GM21825 (cell line): Measurements from ENCODE around the gene FN1.
"Not testable (repeated sequence)": the region's sequence is repeated elsewhere in the genome, so short reads cannot be mapped to it uniquely, and the experiment has no call there.

ENCODE experiments used
- ATAC-seq: cut with Tn5 transposase; IDR thresholded peaks from one replicate; pipeline ENCODE4 v1.9.1; 2021; ENCODE audit warnings: mild to moderate bottlenecking, moderate library complexity; ENCODE audit not compliant: unreplicated experiment

FN1 gene

DNA sequence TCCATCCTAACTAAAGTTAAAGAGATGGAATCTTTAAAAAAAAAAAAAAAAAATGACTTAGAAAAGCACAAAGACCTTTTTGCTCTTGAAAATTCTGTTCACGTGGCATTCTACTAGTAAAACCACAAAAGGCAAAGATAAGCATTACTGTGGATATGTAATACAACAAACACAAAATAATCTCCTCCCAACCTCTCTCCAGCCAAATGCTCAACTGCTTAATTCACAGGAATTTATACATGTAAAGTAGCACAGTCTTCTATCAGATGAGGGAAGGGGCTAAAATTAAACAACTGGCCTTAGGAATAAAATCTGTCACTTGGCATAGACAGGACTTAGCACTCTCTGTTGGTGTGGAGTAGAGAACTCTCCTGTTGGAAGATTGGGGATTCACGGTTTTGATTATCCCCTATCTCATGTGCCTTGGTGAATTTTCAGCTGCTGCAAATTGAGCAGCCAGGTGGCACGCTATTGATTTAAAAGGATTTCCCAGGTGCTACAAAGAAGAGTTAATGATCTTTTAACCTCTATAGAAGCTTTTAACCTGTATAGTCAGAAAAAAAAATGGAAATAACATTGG, 66.6 kb downstream of the FN1 start:
- no peak for ATAC-seq

DNA sequence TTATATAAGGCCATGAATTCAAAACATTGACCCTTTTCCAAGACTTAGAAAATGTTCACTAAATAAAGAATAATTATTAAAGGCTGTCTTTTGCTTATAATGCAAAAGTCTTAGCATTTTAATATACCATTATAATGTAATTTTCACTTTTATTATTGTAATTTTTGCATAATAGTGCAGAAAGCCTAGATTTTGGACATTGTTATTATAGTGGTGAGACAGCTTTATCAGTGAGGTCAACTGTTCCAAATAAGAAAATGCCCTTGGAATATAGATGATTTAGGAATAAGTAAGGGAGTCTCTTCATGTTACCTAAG, 67.4 kb downstream of the FN1 start:
- ATAC-seq: no peak

DNA sequence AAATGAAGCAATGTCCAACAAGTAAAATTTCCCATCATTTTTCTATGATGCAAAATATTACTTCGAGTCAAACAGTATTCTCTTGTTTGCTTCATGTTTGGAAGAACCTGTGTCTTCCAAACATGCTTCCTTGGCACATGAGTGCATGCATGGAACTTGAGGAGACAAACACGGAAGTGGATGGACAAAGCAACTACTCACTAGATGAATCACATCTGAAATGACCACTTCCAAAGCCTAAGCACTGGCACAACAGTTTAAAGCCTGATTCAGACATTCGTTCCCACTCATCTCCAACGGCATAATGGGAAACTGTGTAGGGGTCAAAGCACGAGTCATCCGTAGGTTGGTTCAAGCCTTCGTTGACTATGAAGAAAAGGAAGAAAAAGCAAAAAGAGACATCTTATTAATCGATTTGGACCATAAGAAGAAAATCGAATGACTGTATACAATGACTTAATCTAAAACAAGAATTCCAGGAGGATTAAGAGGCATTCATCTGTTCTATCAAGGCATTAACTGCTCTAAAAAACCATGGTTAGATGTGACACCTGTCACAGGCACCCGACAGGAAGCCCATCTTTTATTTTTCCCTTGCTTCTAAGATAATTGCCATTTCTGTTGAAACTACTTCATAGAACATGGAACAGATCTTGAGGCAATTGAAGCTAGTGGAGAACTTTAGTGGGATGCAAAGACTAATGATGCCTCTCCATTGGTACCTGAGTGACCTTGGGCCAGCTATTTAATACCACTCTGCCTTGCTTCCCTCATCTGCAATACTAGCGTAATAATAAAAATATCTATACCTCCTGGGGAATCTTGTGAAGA, 68.0 kb downstream of the FN1 start:
- ATAC-seq: no peak

DNA sequence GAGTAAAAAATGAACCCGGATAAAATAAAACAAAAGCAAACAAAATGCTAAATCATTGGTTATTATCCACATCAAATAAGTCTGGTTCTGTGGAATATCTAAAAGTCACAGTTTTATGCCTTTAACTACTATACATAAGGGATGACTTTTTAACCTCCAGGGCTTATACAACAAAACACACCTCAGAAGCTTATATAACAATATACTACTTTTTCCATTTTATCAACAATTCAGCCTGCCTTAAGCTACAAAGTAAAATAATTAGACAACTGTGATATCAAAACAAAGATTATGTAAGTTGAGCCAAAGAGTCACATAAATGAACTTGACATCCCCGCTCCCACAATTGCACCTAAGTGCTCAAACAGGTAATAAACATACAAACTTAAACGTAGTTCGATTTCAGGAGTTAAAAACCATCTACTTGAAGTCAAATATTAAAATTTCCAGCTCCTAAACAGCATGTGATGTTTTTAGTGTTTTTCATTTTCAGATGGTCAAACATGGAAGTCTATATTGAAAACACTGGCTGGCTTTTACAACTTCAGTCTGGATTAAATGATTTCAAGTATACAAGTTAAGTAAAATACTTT, 69.3 kb downstream of the FN1 start:
- ATAC-seq: no peak

DNA sequence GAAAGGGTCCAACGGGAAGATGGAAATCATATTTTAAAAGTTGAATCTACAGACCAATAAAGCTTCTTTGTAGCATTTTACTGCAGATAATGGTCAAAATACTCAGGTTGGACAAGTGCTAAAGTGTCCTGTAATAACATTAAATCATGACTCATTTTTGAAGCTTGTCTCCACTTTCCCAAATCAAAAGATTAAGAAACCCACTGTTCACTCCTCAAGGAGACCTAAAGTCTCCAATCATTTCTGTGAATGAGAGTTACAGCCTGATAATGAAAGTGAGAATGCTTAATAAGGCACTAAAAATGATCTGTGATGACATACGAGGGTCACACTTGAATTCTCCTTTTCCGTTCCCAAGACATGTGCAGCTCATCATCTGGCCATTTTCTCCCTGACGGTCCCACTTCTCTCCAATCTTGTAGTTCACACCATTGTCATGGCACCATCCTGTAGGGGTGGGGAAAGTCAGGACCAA, 70.6 kb downstream of the FN1 start:
- no peak for ATAC-seq

DNA sequence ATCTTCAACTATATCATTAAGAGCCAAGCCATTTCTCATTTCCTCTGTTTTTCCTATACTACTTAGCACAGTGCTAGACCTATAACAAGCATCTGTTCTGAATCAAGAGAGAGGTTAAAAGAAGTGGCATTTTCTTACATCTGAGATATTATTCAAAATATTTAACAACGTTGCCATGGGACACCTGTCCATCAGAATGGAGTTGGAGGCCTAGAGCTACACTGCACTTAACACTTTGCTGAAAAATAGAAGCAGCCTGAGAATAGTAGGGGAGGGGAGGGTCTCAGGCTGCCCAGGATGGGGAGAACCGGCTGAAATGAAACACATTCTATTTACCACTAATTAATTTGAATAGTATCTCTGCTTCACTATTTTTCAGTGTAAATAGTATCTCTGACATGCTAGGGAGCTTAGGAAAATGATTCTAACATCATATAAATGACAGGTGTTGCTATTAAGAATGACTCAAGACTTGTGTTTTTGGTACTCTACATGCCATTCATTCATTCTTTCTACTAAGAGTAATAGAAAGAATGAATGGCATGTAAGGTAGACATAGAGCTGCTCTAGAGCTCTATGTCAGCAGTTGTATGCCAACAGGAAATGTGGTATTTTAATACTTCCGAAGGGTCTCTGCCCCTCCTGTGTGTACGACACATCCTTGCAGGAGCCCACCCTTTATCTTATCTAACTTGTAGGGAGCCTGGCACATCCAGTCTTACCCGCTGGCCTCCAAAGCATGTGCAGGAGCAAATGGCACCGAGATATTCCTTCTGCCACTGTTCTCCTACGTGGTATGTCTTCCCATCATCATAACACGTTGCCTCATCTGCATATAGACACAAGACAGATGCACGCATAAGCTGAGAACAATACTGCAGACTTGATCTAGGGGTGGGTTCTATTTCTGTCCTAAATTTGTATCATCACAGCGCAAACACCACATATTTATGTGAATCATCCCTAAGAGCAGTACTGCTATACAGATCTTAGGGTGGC, 71.4 kb downstream of the FN1 start:
- no peak for ATAC-seq

DNA sequence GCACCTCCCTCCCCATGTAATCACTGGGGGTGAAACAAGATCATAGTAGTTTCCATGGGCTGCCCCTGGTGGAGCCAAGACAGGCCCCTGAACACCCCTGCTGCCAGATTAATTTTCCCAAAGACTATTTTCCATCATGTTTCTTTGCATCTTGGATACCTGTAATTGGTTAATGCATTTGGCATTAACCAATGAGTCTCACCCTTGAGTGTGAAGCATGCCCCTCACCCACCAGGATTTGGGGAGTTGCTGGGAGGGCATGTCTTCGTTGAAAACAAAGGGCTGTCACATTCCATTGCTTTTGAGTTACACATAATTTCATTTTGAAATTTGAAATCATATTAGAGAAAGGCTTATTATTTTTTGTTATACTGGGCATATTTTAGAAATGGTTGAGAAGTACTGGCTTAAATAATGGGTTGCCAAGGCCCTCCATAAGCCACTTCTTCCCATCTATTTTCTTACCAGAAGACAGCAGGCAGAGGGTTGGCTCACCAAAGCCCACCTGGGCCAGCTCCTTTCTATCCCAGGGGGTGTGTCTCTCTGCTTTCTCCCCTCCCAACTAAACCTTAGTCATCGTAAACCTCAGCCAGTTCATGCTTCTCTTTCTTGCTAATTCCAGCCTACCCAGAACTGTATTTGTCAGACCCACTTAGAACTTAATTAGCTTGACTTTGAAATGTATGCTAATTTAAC, 72.3 kb downstream of the FN1 start:
- ATAC-seq: no peak

DNA sequence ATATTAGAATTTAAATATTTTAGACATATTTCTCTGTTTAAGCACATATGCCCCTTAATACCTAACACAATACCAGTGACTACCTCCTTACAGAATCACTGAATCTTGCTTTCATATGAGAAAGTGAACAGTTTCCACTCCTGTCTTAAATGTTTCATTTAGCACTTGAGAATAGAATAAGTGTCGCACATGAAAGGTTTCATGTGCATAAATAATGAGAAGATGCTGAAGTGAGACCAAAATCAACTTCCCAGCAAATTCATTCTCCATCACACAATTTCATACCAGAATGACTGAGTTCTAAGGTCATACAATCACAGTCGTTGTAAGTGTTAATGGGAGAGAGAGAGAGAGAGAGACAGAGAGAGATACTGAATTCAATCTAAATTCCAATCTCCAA, 72.8 kb downstream of the FN1 start:
- no peak for ATAC-seq

DNA sequence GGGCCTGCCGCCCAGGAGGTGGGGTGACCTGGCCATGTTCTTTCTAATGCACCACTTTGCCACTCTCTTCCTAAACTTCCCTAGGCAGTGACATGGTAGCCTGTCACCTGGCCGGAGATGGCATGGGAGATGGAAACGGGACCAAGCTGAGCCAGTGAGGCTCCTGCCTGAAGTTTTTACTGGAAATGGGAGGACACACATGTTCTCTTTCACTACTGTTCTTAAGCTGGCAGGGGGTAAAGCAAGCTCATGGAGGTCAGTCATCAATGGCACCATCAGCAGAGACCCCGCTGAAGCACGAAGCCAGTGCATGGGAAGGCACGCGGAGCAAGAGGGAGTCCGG, 73.3 kb downstream of the FN1 start:
- ATAC-seq: no peak

DNA sequence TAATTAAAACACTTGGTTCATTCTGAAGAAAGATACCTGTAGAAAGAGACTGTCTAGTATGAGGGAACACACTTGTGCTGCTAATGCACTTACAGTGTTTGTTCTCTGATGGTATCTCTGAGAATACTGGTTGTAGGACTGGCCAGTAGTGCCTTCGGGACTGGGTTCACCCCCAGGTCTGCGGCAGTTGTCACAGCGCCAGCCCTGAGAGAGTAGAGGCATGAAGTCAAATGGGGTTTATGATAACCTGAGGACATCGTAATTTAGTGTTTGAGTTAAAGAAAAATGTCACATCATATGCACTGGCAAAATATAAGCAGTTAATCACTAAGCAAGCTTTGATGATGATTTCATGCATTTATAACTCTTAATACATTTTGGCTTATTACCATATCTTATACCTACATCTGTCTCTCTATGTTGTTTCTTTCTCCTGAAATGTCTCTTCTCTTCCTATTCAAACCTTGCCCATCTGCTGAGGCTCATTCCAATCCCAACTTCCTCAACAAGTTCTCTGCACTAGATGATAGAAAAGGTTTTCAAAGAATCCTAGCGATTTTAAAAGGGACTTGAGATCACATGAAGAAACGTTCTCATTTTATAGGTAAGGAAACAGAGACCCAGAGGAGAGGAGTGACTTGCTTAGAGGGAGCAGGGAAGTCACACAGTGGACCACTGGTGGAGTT, 73.8 kb downstream of the FN1 start:
- no peak for ATAC-seq

DNA sequence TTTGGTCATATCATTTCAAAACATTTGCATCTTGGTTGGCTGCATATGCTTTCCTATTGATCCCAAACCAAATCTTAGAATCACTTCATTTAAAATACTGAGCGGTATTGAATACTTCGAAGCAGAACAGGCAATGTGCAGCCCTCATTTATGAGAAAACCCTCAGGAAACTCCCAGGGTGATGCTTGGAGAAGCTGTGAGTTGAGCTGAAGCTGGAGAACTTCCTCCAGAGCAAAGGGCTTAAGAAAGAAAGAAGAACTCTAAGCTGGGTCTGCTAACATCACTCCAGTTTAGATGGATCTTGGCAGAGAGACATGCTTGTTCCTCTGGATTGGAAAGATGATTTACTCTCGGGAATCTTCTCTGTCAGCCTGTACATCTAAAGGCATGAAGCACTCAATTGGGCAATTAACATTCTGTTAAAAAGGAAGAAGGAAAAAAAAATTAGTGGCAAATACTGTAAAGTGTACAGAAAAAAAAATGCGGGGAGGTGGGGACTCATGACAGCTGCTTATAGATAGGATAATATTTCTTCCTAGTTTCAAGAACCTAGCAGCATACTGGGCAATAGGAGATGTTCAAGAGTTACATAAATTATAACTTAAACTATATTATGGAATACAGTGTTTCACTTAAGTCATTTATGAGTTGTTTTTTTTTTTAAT, 74.5 kb downstream of the FN1 start:
- no peak for ATAC-seq

DNA sequence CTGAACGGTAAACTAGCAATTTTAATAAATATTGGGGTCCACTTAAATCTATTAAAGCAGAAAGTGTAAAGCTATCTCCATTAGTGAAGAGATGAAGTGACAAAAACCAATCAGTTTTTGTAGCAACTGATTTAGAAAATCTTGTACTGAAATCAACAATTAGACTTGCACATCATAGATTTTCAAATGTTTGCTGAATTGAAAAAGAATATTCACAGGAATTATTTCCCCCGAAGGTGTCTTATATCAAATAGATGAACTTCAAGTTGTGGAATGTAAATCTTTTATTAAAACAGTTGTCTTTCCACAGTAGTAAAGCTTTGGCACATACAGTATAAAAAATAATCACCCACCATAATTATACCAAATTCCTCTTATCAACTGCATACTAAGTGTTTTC, 75.3 kb downstream of the FN1 start:
- no peak for ATAC-seq

DNA sequence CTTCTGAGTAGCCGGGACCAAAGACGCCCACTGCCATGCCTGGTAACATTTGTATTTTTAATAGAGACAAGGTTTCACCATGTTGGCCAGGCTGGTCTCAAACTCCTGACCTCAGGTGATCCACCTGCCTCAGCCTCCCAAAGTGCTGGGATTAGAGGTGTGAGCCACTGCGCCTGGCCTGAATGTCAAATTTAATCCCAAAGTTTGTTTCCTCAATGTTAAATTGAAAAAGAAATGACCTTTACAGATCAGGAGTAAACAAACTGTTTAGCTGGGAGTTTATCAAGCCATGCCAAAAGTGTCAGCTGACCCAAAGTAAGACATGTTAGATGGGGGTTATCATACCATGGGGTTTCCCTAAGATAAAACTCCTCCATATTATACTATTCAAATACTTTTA, 75.8 kb downstream of the FN1 start:
- not testable (repeated sequence) for ATAC-seq

DNA sequence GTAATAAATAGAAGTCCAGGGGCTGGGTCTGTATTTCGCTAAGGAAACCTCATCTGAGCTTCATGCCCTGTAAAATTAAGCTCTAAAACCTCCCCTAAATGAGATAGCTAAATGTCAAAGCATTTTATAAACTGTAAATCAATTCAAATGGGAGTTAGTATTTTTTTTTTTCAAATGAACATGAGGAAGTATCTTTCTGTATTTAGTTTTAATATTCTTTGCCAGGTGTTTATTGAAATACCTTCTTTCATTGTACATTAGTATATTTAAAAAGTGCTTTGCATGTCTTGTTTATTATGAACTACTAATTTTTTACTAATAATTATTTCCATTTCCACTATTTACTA, 76.3 kb downstream of the FN1 start:
- ATAC-seq: no peak

DNA sequence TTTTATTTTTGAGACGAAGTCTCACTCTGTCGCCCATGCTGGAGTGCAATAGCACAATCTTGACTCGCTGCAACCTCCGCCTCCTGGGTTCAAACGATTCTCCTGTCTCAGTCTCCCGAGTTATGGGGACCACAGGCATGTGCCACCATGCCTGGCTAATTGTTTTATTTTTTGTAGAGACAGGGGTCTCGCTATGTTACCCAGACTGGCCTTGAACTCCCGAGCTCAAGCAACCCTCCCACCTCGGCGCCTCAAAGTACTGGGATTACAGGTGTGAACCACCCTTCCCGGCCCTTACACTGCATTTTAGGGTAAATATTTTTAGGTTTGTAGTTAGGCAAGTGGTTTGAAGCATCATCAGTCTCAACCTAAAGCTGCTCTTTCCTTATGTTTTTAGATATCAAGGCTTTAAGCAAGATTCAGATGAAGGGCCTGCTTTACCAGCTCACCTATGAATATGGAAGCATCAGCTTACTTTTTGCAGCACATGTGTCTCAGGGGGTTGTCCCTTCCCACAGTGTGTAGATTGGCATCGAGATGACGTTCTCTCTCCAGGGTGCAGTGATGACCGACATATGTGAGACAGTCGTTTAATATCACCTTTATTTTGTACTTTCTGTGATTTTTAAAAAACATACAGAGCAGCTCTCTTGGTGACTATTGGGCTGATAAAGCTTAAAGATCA, 76.8 kb downstream of the FN1 start:
- no peak for ATAC-seq

DNA sequence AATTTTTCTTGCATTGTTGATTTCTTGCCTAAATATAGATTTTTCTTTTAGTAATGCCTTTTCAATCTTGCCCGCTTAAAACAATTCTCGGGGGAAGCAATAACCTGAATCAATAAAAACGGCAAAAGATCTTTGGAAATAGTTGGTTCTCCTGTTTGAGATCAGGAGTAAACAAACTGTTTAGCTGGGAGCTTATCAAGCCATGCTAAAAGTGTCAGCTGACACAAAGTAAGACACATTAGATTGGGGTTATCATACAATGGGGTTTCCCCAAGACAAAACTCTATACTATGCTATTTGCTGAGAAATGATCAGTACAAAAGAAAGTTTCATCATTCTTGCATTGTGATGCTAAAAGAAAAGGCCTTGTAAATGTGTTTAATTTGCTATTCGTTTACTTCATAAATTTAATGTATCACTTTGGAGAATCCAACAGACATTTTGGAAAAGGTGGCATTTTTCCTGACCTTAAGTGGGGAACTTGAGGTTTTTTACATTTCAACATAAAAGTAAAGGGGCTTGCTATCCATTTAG, 77.5 kb downstream of the FN1 start:
- ATAC-seq: no peak

DNA sequence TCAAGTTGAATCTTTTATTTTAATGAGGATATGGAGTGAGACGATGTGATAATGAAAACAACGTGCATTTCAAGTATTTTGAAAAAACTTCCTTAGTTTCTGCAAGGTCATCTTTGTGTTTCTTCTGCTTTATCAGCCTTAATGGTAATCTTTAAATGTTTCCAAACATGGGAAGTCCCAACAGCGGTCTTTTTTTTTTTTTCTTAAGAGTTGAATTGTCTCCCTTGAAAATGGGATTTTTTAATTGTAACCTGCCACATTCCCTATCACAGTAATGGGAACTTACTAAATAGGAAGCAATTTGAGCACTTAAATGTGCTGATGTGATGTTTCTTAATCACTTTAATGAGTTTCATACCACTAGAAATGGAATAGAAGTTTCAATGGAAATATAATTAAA, 78.2 kb downstream of the FN1 start:
- ATAC-seq: no peak

DNA sequence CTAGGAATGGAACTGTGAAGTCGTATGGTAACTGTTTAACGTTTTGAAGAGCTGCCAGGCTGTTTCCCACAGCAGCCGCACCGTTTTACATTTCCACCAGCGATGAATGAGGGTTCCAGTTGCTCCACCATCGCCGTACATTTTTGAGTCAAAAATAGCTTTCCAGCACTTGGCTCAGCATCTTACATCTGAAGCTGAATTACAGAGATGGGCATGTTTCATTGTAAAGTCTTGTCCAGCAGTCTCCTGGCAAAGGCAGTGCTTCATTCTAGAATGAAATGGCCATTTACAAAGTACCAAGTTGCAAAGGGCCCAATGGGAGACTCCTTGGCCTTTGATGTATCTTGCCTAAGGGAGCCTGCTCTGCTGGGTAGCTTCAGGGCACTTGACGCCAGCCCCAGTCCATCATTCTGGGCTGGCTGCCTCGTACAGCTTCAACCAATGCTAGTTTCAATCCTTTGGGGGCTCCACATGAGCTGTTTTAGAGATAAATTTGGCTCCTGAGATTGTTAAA, 78.9 kb downstream of the FN1 start:
- ATAC-seq: no peak
